GM12873 (cell line): ENCODE results near the gene ITPR1.

ENCODE experiments used
- TF ChIP-seq, protein P1 (sequence below): IDR thresholded peaks from 2 replicates; pipeline ENCODE4 v1.5.1; 2012; ENCODE audit warnings: low read depth, mild to moderate bottlenecking, moderate library complexity, low read length, control low read depth; ENCODE audit not compliant: insufficient read depth; ENCODE audit errors: missing control alignments

ITPR1 gene

DNA sequence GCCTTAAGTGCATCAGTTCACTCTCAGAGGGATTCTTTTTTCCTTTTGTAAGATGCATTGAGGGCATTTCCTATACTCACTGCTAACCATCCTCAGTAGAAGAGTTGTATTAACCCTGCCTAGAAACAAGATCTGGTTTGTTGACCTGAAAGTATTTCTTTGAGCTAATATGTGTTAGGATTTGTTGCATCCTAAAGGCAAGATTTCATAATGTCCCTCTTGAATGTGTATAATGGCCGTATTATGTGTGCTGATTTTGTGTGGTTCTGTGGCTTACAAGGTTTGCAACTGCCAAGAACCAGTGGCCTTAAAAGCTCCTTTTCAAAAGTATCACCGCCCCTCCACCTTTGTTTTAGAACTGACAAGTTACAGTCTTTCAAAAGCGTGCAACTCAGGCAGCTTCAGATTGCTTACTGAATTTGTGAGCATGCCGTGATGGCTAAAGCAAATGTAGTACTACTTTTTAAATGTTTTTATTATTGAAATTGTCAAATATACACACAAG is 304.1 kb downstream of the ITPR1 start:
- TF ChIP-seq, protein P1, sequence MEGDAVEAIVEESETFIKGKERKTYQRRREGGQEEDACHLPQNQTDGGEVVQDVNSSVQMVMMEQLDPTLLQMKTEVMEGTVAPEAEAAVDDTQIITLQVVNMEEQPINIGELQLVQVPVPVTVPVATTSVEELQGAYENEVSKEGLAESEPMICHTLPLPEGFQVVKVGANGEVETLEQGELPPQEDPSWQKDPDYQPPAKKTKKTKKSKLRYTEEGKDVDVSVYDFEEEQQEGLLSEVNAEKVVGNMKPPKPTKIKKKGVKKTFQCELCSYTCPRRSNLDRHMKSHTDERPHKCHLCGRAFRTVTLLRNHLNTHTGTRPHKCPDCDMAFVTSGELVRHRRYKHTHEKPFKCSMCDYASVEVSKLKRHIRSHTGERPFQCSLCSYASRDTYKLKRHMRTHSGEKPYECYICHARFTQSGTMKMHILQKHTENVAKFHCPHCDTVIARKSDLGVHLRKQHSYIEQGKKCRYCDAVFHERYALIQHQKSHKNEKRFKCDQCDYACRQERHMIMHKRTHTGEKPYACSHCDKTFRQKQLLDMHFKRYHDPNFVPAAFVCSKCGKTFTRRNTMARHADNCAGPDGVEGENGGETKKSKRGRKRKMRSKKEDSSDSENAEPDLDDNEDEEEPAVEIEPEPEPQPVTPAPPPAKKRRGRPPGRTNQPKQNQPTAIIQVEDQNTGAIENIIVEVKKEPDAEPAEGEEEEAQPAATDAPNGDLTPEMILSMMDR: no peak

DNA sequence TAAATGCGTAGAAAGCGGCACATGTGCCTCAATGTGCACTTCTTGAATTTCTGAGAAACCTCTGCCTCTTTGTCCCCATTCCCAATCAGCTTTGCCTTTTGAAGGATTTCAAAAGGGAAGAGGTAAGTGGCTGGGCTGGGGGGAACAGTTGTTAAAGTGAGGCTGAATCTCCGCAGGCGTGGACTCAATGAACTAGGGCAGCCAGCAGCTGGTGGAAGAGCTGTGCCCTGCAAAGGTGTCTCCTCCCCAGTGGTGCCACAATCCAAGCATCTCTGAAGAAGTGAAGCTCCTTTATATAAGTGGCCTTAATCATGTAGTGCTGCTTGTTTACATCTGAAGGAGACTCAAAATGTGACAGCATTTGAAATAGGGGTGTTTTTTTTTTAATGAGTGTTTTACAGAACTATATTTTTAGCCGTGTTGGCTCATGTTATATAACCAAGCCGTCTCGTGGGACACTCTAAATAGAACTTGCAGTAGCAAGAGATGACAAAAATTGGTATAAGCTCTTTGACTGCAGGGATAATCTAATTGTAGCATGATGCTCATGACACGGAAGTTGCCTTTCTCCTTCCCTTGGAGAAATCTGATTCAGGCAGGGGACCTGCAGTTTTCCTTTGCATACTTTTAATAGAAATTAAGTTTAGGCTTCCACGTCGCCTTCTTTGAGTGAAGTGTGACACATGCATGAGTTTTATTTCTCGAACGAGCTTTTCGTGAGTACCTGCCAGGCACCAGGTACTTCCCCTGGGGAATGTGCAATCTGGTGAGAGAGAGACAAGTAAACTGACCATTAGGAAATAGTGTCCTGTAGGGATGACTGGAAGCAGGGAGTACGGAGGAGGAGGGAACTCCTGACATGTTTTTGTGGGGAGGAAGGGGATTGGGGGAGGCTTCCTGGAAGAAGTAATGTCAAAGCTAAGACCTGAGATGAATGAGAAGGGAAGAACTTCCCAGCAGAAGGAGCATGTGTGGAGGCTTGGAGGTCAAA is 306.4 kb downstream of the ITPR1 start:
- TF ChIP-seq, protein P1: no peak

DNA sequence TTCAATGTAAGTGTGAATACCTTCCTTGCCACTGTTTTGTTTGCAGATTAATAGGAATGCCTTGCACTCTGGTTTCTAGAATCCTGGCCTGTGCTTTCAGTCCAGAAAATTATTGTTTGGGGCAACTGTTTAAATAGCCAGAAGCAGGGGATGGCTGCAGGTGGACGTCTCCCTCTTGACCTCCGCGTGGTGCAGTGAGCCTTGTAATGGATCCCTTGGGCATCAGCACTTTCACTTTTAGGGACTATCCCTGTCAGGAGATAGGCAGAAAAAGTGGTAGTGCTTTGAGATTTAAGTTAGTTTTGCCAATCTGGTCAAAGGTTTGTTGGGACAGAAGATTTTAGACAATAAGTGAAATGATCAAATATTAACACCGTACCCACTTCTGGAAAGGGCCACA is 307.4 kb downstream of the ITPR1 start:
- TF ChIP-seq, protein P1: no peak

GRCh38 chr3:4801892-4802291 is 308.7 kb downstream of the ITPR1 start:
- TF ChIP-seq, protein P1: no peak

- TF ChIP-seq, protein P1: no peak
Measured at GRCh38 chr3:4802903-4803302, 309.8 kb downstream of the ITPR1 start.

- TF ChIP-seq, protein P1: no peak
Measured at GRCh38 chr3:4804161-4805058, 311.3 kb downstream of the ITPR1 start.

GRCh38 chr3:4805662-4806061 is 312.5 kb downstream of the ITPR1 start:
- TF ChIP-seq, protein P1: no peak
